HEK293 (cell line): ENCODE data around the gene TRIM46.

Experiments used
- BCL11A ChIP-seq: fragments of 450-650 bp; formaldehyde crosslinking; IDR thresholded peaks from 2 replicates; pipeline ENCODE4 v1.5.1; 2016; ENCODE audit warnings: low read depth, missing biosample characterization, missing genetic modification characterization
- KLF10 ChIP-seq: fragments of 450-650 bp; IDR thresholded peaks from 2 replicates; pipeline ENCODE4 v1.5.1; 2018; ENCODE audit warnings: missing biosample characterization, mild to moderate bottlenecking, missing genetic modification characterization
- KLF8 ChIP-seq: fragments of 450-650 bp; formaldehyde crosslinking; IDR thresholded peaks from 2 replicates; pipeline ENCODE4 v1.5.1; 2016; ENCODE audit warnings: missing biosample characterization, missing genetic modification characterization
- SCRT2 ChIP-seq: fragments of 450-650 bp; formaldehyde crosslinking; IDR thresholded peaks from 2 replicates; pipeline ENCODE4 v1.5.1; 2016; ENCODE audit warnings: missing biosample characterization, missing genetic modification characterization
- SP2 ChIP-seq: fragments of 450-650 bp; formaldehyde crosslinking; IDR thresholded peaks from 2 replicates; pipeline ENCODE4 v1.5.1; 2016; ENCODE audit warnings: missing biosample characterization, missing genetic modification characterization
- SP3 ChIP-seq: fragments of 450-650 bp; formaldehyde crosslinking; IDR thresholded peaks from 2 replicates; pipeline ENCODE4 v1.5.1; 2016; ENCODE audit warnings: missing biosample characterization, missing genetic modification characterization
- SP7 ChIP-seq: fragments of 450-650 bp; formaldehyde crosslinking; IDR thresholded peaks from 2 replicates; pipeline ENCODE4 v1.5.1; 2016; ENCODE audit warnings: missing biosample characterization, missing genetic modification characterization
- TSHZ1 ChIP-seq: fragments of 450-650 bp; formaldehyde crosslinking; IDR thresholded peaks from 2 replicates; pipeline ENCODE4 v1.5.1; 2016; ENCODE audit warnings: missing biosample characterization, missing genetic modification characterization, borderline replicate concordance
- YY2 ChIP-seq: fragments of 450-650 bp; formaldehyde crosslinking; IDR thresholded peaks from 2 replicates; pipeline ENCODE4 v1.5.1; 2016; ENCODE audit warnings: missing biosample characterization, missing genetic modification characterization
- ZBTB17 ChIP-seq: fragments of 450-650 bp; formaldehyde crosslinking; IDR thresholded peaks from 2 replicates; pipeline ENCODE4 v1.5.1; 2016; ENCODE audit warnings: missing biosample characterization, missing genetic modification characterization
- ZBTB20 ChIP-seq: fragments of 450-650 bp; formaldehyde crosslinking; IDR thresholded peaks from 2 replicates; pipeline ENCODE4 v1.5.1; 2016; ENCODE audit warnings: missing biosample characterization, missing genetic modification characterization
- ZBTB26 ChIP-seq: fragments of 450-650 bp; formaldehyde crosslinking; optimal IDR thresholded peaks from 2 replicates; pipeline ENCODE3; 2016; ENCODE audit warnings: missing biosample characterization, mild to moderate bottlenecking, missing genetic modification characterization
- ZBTB6 ChIP-seq: fragments of 450-650 bp; formaldehyde crosslinking; IDR thresholded peaks from 2 replicates; pipeline ENCODE4 v1.5.1; 2017; ENCODE audit warnings: missing biosample characterization, missing genetic modification characterization
- ZBTB8A ChIP-seq: fragments of 450-650 bp; formaldehyde crosslinking; IDR thresholded peaks from 2 replicates; pipeline ENCODE4 v1.5.1; 2016; ENCODE audit warnings: missing biosample characterization, missing genetic modification characterization
- ZEB2 ChIP-seq: fragments of 450-650 bp; formaldehyde crosslinking; IDR thresholded peaks from 2 replicates; pipeline ENCODE4 v1.5.1; 2016; ENCODE audit warnings: missing biosample characterization, missing genetic modification characterization
- ZFHX2 ChIP-seq: fragments of 450-650 bp; formaldehyde crosslinking; conservative IDR thresholded peaks from 2 replicates; pipeline ENCODE4 v1.5.1; 2016; ENCODE audit warnings: missing biosample characterization, missing genetic modification characterization
- ZIC2 ChIP-seq: fragments of 450-650 bp; formaldehyde crosslinking; IDR thresholded peaks from 2 replicates; pipeline ENCODE4 v1.5.1; 2016; ENCODE audit warnings: missing biosample characterization, missing genetic modification characterization
- ZNF146 ChIP-seq: fragments of 450-650 bp; formaldehyde crosslinking; IDR thresholded peaks from 2 replicates; pipeline ENCODE4 v1.5.1; 2016; ENCODE audit warnings: missing biosample characterization, missing genetic modification characterization
- ZNF2 ChIP-seq: fragments of 450-650 bp; formaldehyde crosslinking; IDR thresholded peaks from 2 replicates; pipeline ENCODE4 v1.5.1; 2016; ENCODE audit warnings: missing biosample characterization, missing genetic modification characterization
- ZNF335 ChIP-seq: fragments of 450-650 bp; formaldehyde crosslinking; conservative IDR thresholded peaks from 2 replicates; pipeline ENCODE4 v1.5.1; 2016; ENCODE audit warnings: missing biosample characterization, missing genetic modification characterization
- ZNF341 ChIP-seq: fragments of 450-650 bp; formaldehyde crosslinking; IDR thresholded peaks from 2 replicates; pipeline ENCODE4; 2016; ENCODE audit warnings: low read depth, missing biosample characterization, missing genetic modification characterization
- ZNF394 ChIP-seq: fragments of 450-650 bp; formaldehyde crosslinking; IDR thresholded peaks from 2 replicates; pipeline ENCODE4 v1.5.1; 2016; ENCODE audit warnings: missing biosample characterization, missing genetic modification characterization, mild to moderate bottlenecking, moderate library complexity, borderline replicate concordance
- ZNF449 ChIP-seq: fragments of 450-650 bp; formaldehyde crosslinking; IDR thresholded peaks from 2 replicates; pipeline ENCODE4 v1.5.1; 2017; ENCODE audit warnings: missing biosample characterization, mild to moderate bottlenecking, missing genetic modification characterization, moderate library complexity
- ZNF501 ChIP-seq: fragments of 450-650 bp; formaldehyde crosslinking; IDR thresholded peaks from 2 replicates; pipeline ENCODE4 v1.5.1; 2016; ENCODE audit warnings: missing biosample characterization, missing genetic modification characterization
- ZNF529 ChIP-seq: fragments of 450-650 bp; formaldehyde crosslinking; IDR thresholded peaks from 2 replicates; pipeline ENCODE4 v1.5.1; 2017; ENCODE audit warnings: missing genetic modification characterization, missing biosample characterization; ENCODE audit not compliant: insufficient replicate concordance
- ZNF558 ChIP-seq: fragments of 450-650 bp; formaldehyde crosslinking; IDR thresholded peaks from 2 replicates; pipeline ENCODE4 v1.5.1; 2016; ENCODE audit warnings: missing biosample characterization, missing genetic modification characterization
- ZNF571 ChIP-seq: fragments of 450-650 bp; formaldehyde crosslinking; IDR thresholded peaks from 2 replicates; pipeline ENCODE4 v1.5.0; 2017; ENCODE audit warnings: missing biosample characterization, missing genetic modification characterization
- TF ChIP-seq, protein P1 (sequence below): fragments of 450-650 bp; formaldehyde crosslinking; IDR thresholded peaks from 2 replicates; pipeline ENCODE4 v1.5.1; 2016; ENCODE audit warnings: missing biosample characterization, missing genetic modification characterization, low read depth
- TF ChIP-seq, protein P2 (sequence below): fragments of 450-650 bp; formaldehyde crosslinking; IDR thresholded peaks from 2 replicates; pipeline ENCODE4 v1.5.1; 2017; ENCODE audit warnings: missing biosample characterization, missing genetic modification characterization

Gene TRIM46

GRCh38 chr1:155173478-155174323 lies at the start of gene TRIM46 (continued):
- TF ChIP-seq TSHZ1 (tag by site-specific recombination) = 0 out of 2 replicates have a peak, but pooled peaks have one; percentile 3
- TF ChIP-seq ZNF571 (tag by site-specific recombination) = no peak
- TF ChIP-seq ZBTB6 (tag by site-specific recombination) = 0 out of 2 replicates have a peak, but pooled peaks have one; percentile 22
- TF ChIP-seq KLF8 (tag by site-specific recombination) = peak; percentile 9
- peak; percentile 33; the same call in 1 of the 2 replicates for TF ChIP-seq SP3 (tag by site-specific recombination)
- peak; percentile 90 for TF ChIP-seq ZNF335 (tag by site-specific recombination)
- TF ChIP-seq ZNF146 (tag by site-specific recombination) = peak; percentile 22; the same call in 1 of the 2 replicates
- peak; percentile 36; the same call in 1 of the 2 replicates for TF ChIP-seq BCL11A
- TF ChIP-seq ZNF394 (tag by site-specific recombination) = peak; percentile 63; the same call in 1 of the 2 replicates
- peak; percentile 33; the same call in 1 of the 2 replicates for TF ChIP-seq YY2
- 0 out of 2 replicates have a peak, but pooled peaks have one; percentile 39 for TF ChIP-seq ZNF558 (tag by site-specific recombination)
- TF ChIP-seq ZNF501 (tag by site-specific recombination) = peak; percentile 30; the same call in 1 of the 2 replicates
- peak; percentile 83 for TF ChIP-seq ZIC2
- peak; percentile 40 for TF ChIP-seq ZBTB26 (tag by site-specific recombination)
- no peak for TF ChIP-seq ZNF529
- peak; percentile 56 for TF ChIP-seq SP7 (tag by site-specific recombination)
- 0 out of 2 replicates have a peak, but pooled peaks have one; percentile 13 for TF ChIP-seq SP2 (tag by site-specific recombination)
- TF ChIP-seq KLF10 = peak; percentile 40
- TF ChIP-seq ZBTB17 (tag by site-specific recombination) = peak; percentile 60; the same call in 1 of the 2 replicates
- TF ChIP-seq ZEB2 (tag by site-specific recombination) = peak; percentile 76
- TF ChIP-seq ZNF341 (tag by site-specific recombination) = peak; percentile 90
- peak; percentile 75 for TF ChIP-seq ZBTB20 (tag by site-specific recombination)
- TF ChIP-seq, protein P1, sequence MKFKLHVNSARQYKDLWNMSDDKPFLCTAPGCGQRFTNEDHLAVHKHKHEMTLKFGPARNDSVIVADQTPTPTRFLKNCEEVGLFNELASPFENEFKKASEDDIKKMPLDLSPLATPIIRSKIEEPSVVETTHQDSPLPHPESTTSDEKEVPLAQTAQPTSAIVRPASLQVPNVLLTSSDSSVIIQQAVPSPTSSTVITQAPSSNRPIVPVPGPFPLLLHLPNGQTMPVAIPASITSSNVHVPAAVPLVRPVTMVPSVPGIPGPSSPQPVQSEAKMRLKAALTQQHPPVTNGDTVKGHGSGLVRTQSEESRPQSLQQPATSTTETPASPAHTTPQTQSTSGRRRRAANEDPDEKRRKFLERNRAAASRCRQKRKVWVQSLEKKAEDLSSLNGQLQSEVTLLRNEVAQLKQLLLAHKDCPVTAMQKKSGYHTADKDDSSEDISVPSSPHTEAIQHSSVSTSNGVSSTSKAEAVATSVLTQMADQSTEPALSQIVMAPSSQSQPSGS = no peak
- TF ChIP-seq ZFHX2 (tag by site-specific recombination) = peak; percentile 45
- peak; percentile 4; the same call in 1 of the 2 replicates for TF ChIP-seq ZNF449
- TF ChIP-seq, protein P2, sequence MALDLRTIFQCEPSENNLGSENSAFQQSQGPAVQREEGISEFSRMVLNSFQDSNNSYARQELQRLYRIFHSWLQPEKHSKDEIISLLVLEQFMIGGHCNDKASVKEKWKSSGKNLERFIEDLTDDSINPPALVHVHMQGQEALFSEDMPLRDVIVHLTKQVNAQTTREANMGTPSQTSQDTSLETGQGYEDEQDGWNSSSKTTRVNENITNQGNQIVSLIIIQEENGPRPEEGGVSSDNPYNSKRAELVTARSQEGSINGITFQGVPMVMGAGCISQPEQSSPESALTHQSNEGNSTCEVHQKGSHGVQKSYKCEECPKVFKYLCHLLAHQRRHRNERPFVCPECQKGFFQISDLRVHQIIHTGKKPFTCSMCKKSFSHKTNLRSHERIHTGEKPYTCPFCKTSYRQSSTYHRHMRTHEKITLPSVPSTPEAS (tag by site-specific recombination) = 0 out of 2 replicates have a peak, but pooled peaks have one; percentile 1
- peak; percentile 96 for TF ChIP-seq ZBTB8A (tag by site-specific recombination)
- TF ChIP-seq SCRT2 (tag by site-specific recombination) = peak; percentile 80
- TF ChIP-seq ZNF2 (tag by site-specific recombination) = no peak
